Stimulated activated memory B cell treated with anti-CD40 and anti-IgM and Interleukin-4, amounts not matched to agents 10 μg/mL and 1 μg/mL and 100 μg/mL, for 72 hours (primary cell): ENCODE data around the gene SLBP.
A peak's percentile ranks its signal among the peaks of the same experiment; 100 is the strongest.

Experiments
- ATAC-seq: fragments of 150-1000 bp; cut with Tn5 transposase; 2 replicates; pipeline ENCODE4 v1.10.0; 2021
- H3K27ac Mint-ChIP-seq: one replicate; pipeline ENCODE4 v1.8.0; 2022; ENCODE audit warnings: mild to moderate bottlenecking, mixed read lengths
- H3K27me3 Mint-ChIP-seq: one replicate; pipeline ENCODE4 v1.8.0; 2022; ENCODE audit warnings: mixed read lengths
- H3K36me3 Mint-ChIP-seq: one replicate; pipeline ENCODE4 v1.8.0; 2022; ENCODE audit warnings: mixed read lengths
- H3K4me1 Mint-ChIP-seq: one replicate; pipeline ENCODE4 v1.8.0; 2022; ENCODE audit warnings: mixed read lengths
- H3K4me3 Mint-ChIP-seq: one replicate; pipeline ENCODE4 v1.8.0; 2022; ENCODE audit warnings: mild to moderate bottlenecking, moderate library complexity, mixed read lengths
- H3K9me3 Mint-ChIP-seq: one replicate; pipeline ENCODE4 v1.8.0; 2022; ENCODE audit warnings: mixed read lengths

The SLBP gene

DNA sequence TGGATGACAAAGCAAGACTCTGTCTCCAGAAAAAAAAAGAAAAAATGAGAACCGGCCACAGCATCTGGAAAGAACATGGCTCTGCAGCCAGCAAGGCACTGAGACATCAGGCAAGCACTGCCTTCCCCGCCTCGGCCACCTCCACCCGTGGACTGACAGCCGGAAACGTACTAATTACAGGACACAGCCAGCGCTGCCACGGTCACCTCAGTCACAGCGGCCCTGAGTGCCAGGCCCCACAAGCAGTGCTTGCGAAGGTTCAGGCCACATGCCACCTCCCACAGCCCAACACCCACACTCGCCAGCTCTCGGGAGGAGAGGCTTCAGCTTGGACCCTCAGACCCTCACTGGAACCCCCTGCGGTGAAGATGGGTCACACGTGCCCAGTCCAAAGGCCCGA is 44.8 kb downstream of the SLBP start:
- Mint-ChIP-seq H3K9me3 (no peaks in the 10 kb centered on the region), H3K27me3 (no peaks in the 10 kb centered on the region), H3K27ac (no peak overlapping the region), H3K4me1 (no peaks in the 10 kb centered on the region), H3K4me3 (no peak overlapping the region), H3K36me3 (no peaks in the 10 kb centered on the region)
- no peak for ATAC-seq

DNA sequence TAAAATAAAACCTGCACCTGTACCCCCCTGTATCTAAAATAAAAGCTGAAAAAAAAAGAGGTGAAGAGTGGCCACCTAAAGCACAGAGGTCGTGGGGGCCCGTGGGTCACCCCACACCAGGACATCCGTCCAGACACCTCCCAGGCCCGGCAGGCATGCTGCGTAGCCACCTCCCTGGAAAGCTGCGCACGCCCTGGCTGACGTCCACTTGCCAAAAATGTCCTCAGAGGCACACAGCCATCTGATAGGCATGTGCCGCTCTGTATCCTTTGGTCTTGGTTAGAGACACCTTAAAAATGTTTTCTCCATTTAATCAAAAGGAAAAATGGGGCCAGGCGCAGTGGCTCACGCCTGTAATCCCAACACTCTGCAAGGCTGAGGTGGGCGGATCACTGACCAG is 45.7 kb downstream of the SLBP start:
- Mint-ChIP-seq H3K9me3 (no peaks in the 10 kb centered on the region), H3K27ac (no peak overlapping the region), H3K36me3 (no peaks in the 10 kb centered on the region), H3K4me1 (no peaks in the 10 kb centered on the region), H3K27me3 (no peaks in the 10 kb centered on the region), H3K4me3 (no peak overlapping the region)
- ATAC-seq, result no peak

DNA sequence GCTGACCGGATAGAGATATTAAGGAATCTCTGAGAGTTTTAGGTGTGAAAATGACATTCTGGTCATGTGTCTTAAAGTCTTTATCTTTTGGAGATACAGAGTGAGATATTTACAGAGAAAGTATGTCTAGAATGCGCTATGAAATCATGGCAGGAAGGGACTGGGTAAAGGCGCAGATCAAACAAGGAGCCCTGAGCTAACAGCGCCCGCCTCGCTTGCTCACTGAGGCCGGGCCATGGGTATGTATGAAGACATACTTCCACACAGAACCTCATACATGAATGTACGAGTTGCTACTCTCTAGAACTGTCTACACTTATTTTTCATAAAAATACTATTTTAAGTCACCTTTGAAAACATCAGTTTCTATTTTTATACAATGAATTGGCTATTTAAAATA is 48.0 kb downstream of the SLBP start:
- H3K4me3 Mint-ChIP-seq, result no peak overlapping the region
- no peak for ATAC-seq
- H3K27me3 Mint-ChIP-seq, result no peaks in the 10 kb centered on the region

DNA sequence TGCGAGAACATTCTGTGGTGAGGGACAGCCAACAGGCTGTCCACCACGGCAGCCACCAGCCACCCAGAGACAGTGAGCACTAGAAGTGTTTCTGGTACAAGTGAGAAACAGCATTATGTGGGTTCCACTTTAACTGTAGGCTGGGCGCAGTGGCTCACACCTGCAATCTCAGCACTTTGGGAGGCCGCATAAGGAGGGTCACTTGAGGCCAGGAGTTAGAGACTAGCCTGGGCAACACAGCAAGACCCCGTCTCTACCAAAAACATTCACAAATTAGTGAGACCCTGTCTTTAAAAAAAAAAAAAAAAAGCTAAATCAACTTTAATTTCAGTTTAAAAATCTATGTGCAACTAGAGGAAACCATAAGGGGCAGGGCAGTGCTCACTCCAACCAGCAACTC is 48.6 kb downstream of the SLBP start:
- ATAC-seq, result no peak
- Mint-ChIP-seq H3K27ac (no peak overlapping the region), H3K36me3 (no peaks in the 10 kb centered on the region), H3K4me1 (no peaks in the 10 kb centered on the region), H3K9me3 (no peaks in the 10 kb centered on the region), H3K27me3 (no peaks in the 10 kb centered on the region), H3K4me3 (no peak overlapping the region)

More for the DNA sequence above, 48.0 kb downstream of the SLBP start:
- Mint-ChIP-seq H3K36me3 (no peaks in the 10 kb centered on the region), H3K4me1 (no peaks in the 10 kb centered on the region), H3K9me3 (no peaks in the 10 kb centered on the region), H3K27ac (no peak overlapping the region)

DNA sequence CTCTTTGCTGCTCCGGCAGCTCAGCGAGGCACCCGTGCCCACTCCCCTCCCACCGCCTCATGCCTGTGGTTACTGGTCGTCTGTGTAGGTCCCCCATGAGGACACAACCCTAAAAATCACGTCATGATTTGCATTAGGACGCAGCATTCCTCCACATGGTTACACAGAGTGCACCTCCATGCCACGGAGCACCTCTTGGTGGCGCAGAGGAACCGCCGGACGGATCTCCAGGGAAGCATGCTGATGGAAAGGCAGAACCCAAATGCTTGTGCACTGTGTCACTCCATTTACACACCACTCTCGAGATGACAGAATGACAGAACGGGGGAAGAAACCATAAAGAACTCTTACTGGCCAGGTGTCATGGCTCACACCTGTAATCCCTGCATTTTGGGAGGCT is 50.4 kb downstream of the SLBP start:
- Mint-ChIP-seq H3K4me3 (no peak overlapping the region), H3K9me3 (no peaks in the 10 kb centered on the region), H3K27ac (no peak overlapping the region), H3K4me1 (no peaks in the 10 kb centered on the region), H3K36me3 (peaks cover 5% of the 10 kb centered on the region), H3K27me3 (no peaks in the 10 kb centered on the region)
- no peak for ATAC-seq

DNA sequence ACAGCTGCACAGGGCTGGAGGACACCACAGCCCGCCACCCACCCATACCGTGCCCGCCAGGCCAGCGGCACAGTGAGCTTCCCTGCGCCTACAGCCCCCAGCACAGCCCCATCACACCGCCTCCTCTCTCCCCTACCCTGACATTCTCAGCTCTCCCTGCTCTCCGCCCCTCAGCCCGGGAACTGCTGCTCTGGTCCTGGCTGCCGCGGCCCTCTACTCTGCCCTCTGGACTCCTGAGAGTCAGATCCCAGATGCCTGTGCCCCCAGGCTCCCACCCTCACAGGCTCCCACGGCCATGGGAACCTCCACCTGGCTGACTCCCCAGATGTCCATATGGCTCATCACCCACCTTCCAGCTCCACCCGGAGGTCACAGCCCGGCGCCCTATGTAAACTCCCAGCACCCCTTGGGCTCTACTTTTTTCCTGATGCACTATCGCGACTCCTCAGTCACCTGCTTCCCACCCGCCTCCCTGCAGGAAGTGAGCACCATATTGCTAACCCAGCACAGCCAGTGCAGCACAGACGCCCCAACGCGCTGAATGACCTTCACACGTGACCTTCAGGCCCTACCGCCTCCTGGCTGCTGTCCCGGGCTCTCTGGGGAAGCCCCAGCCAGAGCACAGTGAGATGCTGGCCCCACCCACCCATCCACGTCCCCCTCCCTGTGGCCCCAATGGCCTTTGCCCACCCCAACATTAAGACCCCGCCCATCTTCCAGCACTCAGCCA is 51.0 kb downstream of the SLBP start:
- peaks cover 9% of the 10 kb centered on the region for H3K36me3 Mint-ChIP-seq
- H3K9me3 Mint-ChIP-seq, result no peaks in the 10 kb centered on the region
- no peaks in the 10 kb centered on the region for H3K27me3 Mint-ChIP-seq

DNA sequence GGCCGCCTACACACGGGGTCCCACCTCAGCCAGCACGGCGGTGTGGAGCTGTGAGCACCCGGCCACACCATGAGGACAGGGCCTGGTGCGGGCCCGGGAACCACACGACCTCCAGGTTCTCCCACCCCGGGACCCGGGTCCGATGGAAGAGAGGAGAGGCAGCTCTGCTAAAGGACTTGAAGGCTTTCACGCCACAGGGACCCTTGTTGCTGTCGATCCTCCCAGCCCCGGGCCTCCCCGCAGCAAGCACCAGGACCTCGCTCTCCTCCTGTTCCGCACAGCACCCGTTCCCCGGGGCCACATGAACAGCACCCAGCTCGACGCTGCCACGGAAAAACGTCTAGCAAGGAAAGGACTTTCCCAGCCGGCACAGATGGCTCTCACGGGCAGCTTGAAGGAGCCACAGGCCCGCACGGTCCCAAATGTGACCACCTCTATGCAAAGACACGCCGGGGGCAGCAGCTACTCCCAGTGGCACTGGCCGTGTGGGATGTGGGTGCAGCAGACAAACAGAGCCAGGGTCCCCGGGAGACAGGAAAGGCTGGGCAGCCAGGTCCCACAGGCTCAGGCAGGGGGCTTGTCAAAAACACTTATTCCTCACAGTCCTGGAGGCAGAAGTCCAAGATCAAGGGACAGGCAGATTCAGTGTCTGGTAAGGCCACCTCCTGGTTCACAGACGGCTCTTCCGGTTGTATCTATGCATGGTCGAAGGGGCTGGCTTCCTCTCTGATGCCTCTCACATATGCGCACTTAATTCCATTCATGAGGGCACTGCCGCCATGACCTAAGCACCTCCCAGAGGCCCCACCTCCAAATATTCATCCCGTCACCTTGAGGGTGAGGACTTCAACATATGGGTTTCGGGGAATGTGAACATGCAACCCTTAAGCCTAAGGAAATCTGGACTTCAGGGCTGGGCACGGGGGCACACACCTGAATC is 52.7 kb downstream of the SLBP start:
- H3K27me3 Mint-ChIP-seq, result no peaks in the 10 kb centered on the region
- no peaks in the 10 kb centered on the region for H3K4me1 Mint-ChIP-seq
- peaks cover 12% of the 10 kb centered on the region for H3K36me3 Mint-ChIP-seq
- no peak for ATAC-seq
- no peak overlapping the region for H3K27ac Mint-ChIP-seq
- H3K9me3 Mint-ChIP-seq, result no peaks in the 10 kb centered on the region
- H3K4me3 Mint-ChIP-seq, result no peak overlapping the region

More for the DNA sequence above, 51.0 kb downstream of the SLBP start:
- no peak overlapping the region for H3K4me3 Mint-ChIP-seq
- H3K4me1 Mint-ChIP-seq, result no peaks in the 10 kb centered on the region
- H3K27ac Mint-ChIP-seq, result no peak overlapping the region
- no peak for ATAC-seq

DNA sequence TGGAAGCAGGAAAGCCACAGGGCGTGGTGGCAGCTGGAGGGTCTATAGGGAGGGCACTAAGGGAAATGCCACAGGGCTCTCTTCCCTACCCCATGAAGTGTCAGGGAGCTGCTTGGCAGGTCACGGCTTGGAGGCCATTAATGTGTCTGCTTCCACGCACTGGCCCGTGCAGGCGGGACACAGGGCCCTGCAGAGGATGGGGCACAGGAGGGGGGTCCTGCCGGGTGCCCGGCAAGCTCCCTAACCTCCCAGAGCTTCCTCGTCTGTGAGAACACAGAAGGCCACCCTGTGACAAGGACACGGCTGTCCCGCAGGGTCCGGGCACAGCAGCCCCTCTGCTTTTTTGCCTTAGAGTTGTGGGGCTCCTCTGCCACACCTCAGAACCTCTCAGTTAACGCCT is 53.5 kb downstream of the SLBP start:
- Mint-ChIP-seq H3K27me3 (no peaks in the 10 kb centered on the region), H3K36me3 (peaks cover 12% of the 10 kb centered on the region), H3K4me3 (no peak overlapping the region), H3K4me1 (no peaks in the 10 kb centered on the region), H3K9me3 (no peaks in the 10 kb centered on the region), H3K27ac (no peak overlapping the region)
- ATAC-seq, result no peak

DNA sequence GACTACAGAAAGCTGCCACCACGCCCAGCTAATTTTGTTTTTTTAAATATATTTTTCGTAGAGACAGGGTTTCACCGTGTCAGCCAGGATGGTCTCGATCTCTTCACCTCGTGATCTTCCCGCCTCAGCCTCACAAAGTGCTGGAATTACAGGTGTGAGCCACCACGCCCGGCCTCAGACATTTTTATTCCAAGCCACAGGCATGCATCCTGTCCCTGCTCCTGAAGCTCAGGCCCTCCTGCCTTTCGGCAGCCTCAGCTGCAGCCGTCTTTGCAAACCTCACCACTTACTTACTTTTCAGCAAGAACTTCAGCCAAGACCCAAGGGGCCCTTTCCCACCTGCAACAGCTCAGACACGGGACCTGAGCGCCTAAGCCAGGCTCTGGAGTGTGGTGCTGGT is 54.0 kb downstream of the SLBP start:
- no peak overlapping the region for H3K4me3 Mint-ChIP-seq
- no peaks in the 10 kb centered on the region for H3K9me3 Mint-ChIP-seq
- H3K27ac Mint-ChIP-seq, result no peak overlapping the region

DNA sequence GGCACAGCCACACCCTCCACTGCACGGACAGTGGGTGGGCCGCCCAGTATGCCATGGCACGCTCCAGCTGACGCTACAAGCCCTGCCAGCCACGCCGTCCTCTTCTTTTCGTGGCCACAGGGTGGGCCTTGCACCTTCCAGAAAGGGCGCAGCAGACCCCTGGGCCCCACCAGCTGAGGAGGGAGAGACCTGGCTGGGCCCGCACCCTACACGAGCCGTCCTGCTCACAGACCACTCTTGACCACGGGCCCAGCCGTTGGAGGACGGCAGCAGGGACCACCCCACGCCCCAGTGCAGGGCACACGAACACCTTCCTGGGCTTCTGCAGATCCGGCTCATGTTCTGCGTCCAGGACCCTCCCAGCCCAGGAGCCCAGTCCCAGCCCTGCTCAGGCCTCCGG is 55.1 kb downstream of the SLBP start:
- H3K27me3 Mint-ChIP-seq, result no peaks in the 10 kb centered on the region
- H3K4me3 Mint-ChIP-seq, result no peak overlapping the region
- H3K4me1 Mint-ChIP-seq, result no peaks in the 10 kb centered on the region
- no peak for ATAC-seq
- peaks cover 12% of the 10 kb centered on the region for H3K36me3 Mint-ChIP-seq
- H3K27ac Mint-ChIP-seq, result no peak overlapping the region
- no peaks in the 10 kb centered on the region for H3K9me3 Mint-ChIP-seq

More for the DNA sequence above, 54.0 kb downstream of the SLBP start:
- no peaks in the 10 kb centered on the region for H3K27me3 Mint-ChIP-seq
- H3K36me3 Mint-ChIP-seq, result peaks cover 12% of the 10 kb centered on the region
- no peak for ATAC-seq
- H3K4me1 Mint-ChIP-seq, result no peaks in the 10 kb centered on the region

DNA sequence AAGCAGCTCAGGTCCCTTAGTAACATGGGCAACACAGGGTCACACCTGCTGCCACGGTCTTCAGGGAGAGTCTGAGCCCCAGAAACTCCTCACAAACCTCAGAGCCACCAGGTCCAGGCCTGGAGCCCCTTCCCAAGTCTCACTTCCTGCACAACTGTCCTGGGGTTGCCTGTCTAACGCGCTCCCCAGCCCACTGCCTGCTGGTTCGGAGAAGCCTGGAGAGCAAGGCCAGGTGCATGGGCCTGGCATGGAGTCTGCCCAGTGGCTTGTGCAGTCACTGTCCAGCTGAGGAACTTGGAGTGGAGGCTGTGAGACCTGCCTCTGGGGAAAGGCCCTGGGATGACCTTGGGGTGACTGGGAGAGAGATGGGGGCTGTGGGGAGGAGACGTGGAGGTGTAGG is 56.0 kb downstream of the SLBP start:
- Mint-ChIP-seq H3K4me1 (no peaks in the 10 kb centered on the region), H3K4me3 (no peak overlapping the region), H3K27ac (no peak overlapping the region), H3K9me3 (no peaks in the 10 kb centered on the region), H3K36me3 (peaks cover 12% of the 10 kb centered on the region), H3K27me3 (no peaks in the 10 kb centered on the region)
- no peak for ATAC-seq

DNA sequence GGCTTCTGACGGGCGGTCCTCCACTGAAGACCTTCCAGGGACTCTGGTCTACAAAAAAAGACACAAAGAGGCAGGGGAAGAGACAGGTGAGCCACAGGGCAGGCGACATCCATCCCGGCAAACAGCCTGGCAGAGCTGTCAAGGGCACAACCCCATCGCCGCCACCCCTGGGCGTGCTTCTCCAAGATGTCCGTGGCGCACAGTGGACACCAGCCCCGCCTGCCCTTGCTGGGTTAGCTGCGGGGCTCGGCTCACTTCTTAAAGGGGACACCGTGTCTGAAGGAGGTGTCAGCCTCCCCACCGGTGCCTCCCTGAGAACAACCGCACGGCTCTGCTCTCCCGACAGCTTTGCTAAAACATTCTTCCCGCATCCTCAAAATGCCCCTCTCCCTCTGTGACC is 56.4 kb downstream of the SLBP start:
- Mint-ChIP-seq H3K27ac (no peak overlapping the region), H3K27me3 (no peaks in the 10 kb centered on the region), H3K36me3 (peaks cover 12% of the 10 kb centered on the region), H3K9me3 (no peaks in the 10 kb centered on the region), H3K4me1 (no peaks in the 10 kb centered on the region), H3K4me3 (no peak overlapping the region)
- ATAC-seq, result no peak

DNA sequence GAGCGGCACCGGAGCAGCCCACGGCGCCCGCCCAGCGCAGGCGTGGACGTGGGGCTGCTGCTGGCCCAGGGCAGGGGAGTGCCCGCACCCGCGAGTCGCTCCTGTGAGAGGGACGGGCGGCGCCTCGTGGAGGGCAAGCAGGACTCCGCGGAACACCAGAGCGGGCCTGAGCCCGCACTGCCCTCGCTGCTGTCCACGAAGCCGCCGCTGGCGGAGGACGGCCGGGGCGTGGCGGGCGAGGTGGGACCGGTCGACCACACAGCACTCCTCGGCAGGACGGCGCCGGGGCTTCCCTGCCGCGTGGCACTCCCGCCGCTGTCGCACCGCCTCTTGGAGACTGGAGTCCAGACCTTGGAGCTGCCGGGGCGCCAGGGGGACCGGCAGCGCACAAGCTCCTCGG is 57.0 kb downstream of the SLBP start:
- Mint-ChIP-seq H3K27ac (no peak overlapping the region), H3K36me3 (peaks cover 12% of the 10 kb centered on the region)

DNA sequence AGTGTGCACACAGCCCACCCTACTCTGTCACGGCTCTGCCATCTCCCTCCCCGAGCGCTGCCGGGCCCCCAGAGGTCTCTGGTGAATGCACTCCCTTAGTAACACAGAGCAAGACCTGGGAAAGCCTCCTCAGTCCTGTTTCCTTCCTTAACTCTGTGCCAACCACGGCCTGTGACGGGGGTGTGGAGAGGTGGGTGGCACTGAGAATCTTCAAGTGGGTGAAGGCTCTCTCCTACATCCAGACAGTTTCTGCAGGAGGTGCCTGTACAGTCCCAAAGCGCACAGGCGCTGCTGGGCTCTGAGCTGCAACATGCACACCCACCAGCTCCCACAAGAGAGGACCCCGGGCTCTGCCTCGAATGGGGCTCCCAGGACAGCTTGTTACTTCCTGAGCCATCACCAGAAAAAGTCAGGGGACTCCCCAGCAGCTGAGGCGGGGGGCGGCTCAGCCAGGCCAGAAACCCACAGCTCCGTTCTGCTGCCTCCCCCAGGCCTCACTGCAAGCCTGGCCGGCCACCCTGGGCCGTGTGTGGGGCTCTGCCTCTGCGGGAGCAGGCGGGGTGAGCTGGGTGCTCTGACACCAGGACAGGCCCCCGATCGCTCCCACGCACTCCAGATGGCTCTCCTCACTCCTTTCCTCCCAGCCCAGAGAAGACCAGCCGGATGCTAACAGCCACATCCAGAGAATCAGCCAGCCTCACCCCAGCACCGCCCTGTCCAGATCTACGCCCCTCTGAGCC is 57.7 kb downstream of the SLBP start:
- peaks cover 12% of the 10 kb centered on the region for H3K36me3 Mint-ChIP-seq
- no peaks in the 10 kb centered on the region for H3K27me3 Mint-ChIP-seq
- no peaks in the 10 kb centered on the region for H3K4me1 Mint-ChIP-seq
- no peak for ATAC-seq
- no peaks in the 10 kb centered on the region for H3K9me3 Mint-ChIP-seq
- H3K4me3 Mint-ChIP-seq, result no peak overlapping the region
- H3K27ac Mint-ChIP-seq, result no peak overlapping the region

More for the DNA sequence above, 57.0 kb downstream of the SLBP start:
- peak; percentile 49 for ATAC-seq
- H3K4me1 Mint-ChIP-seq, result no peaks in the 10 kb centered on the region
- no peaks in the 10 kb centered on the region for H3K27me3 Mint-ChIP-seq
- H3K9me3 Mint-ChIP-seq, result no peaks in the 10 kb centered on the region
- no peak overlapping the region for H3K4me3 Mint-ChIP-seq

DNA sequence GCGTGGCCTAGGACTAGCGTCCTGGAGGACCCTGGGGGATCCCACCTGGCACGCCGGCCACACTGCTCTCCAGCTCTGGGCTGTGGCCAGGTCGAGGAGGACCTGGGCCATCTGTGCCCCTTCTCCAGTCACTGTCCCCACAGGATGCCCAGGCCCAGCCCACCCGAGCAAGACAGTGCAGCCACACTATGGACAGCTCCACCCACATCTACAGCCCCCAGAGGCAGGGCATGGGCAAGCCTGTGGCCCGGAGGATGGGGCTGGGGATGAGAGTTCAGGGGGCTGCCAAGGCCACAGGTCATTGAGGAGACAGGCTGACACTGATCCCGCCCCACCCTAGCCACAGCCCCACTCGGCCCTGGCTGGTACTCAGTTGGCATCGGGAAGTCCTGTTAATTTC is 58.3 kb downstream of the SLBP start:
- Mint-ChIP-seq H3K36me3 (peaks cover 12% of the 10 kb centered on the region), H3K27ac (no peak overlapping the region), H3K9me3 (no peaks in the 10 kb centered on the region), H3K4me1 (no peaks in the 10 kb centered on the region), H3K27me3 (no peaks in the 10 kb centered on the region), H3K4me3 (no peak overlapping the region)
- ATAC-seq, result peak; percentile 10
